GM23338 (cell line): ENCODE measurements around the gene SLC12A7. TPM values are rescaled to one million over a fixed set of nuclear protein-coding genes. Genes with fewer than 3 reads are reported as not detected.

ENCODE experiments used
- ATAC-seq: fragments of 200-7000 bp; cut with Tn5 transposase; 3 replicates; pipeline ENCODE4 v1.9.1; 2020
- DNase-seq: peaks from one replicate; pipeline ENCODE4 v3.0.0-alpha.2; 2015; ENCODE audit warnings: low spot score
- H2AFZ ChIP-seq: fragments of 200-600 bp; sonication (generic); 2 replicates; pipeline ENCODE4 v1.8.0; 2016; ENCODE audit warnings: antibody characterized with exemption, mild to moderate bottlenecking, moderate library complexity
- H3F3A ChIP-seq: fragments of 200-600 bp; sonication (generic); replicated peaks from 2 replicates; pipeline ENCODE4 v1.8.0; 2017; ENCODE audit warnings: antibody characterized with exemption, mixed run types, low read depth
- H3K27ac ChIP-seq: fragments of 200-600 bp; sonication (generic); 2 replicates; pipeline ENCODE4 v1.6.1; 2016; ENCODE audit warnings: low read depth
- H3K27me3 ChIP-seq: fragments of 200-600 bp; sonication (generic); 2 replicates; pipeline ENCODE4 v1.8.0; 2016; ENCODE audit warnings: mild to moderate bottlenecking, mixed run types, moderate library complexity; ENCODE audit not compliant: insufficient read depth
- H3K36me3 ChIP-seq: fragments of 200-600 bp; sonication (generic); 2 replicates; pipeline ENCODE4 v1.8.0; 2016; ENCODE audit warnings: mild to moderate bottlenecking; ENCODE audit not compliant: insufficient read depth
- H3K4me1 ChIP-seq: fragments of 200-600 bp; sonication (generic); 2 replicates; pipeline ENCODE4 v1.8.0; 2016; ENCODE audit warnings: mild to moderate bottlenecking, moderate library complexity; ENCODE audit not compliant: insufficient read depth
- H3K4me2 ChIP-seq: fragments of 200-600 bp; sonication (generic); 2 replicates; pipeline ENCODE4 v1.7.1; 2017; ENCODE audit warnings: mixed run types
- H3K4me3 ChIP-seq: fragments of 200-600 bp; sonication (generic); 2 replicates; pipeline ENCODE4 v1.6.1; 2016; ENCODE audit warnings: mixed run types
- H3K79me2 ChIP-seq: fragments of 200-600 bp; sonication (generic); replicated peaks from 2 replicates; pipeline ENCODE4 v1.8.0; 2017; ENCODE audit warnings: mild to moderate bottlenecking; ENCODE audit not compliant: insufficient read depth
- H3K9me2 ChIP-seq: fragments of 200-600 bp; sonication (generic); 2 replicates; pipeline ENCODE4 v1.8.0; 2017; ENCODE audit not compliant: insufficient read depth
- H4K20me1 ChIP-seq: fragments of 200-600 bp; sonication (generic); replicated peaks from 2 replicates; pipeline ENCODE4 v1.8.0; 2017; ENCODE audit warnings: mild to moderate bottlenecking; ENCODE audit not compliant: insufficient read depth
- H3K27ac Mint-ChIP-seq: 2 replicates; pipeline ENCODE4 v1.8.0; 2020; ENCODE audit warnings: inconsistent platforms, mild to moderate bottlenecking, moderate library complexity, mixed read lengths
- H3K27me3 Mint-ChIP-seq: 3 replicates; pipeline ENCODE4 v1.8.0; 2022; ENCODE audit warnings: low read depth, mild to moderate bottlenecking, moderate library complexity, mixed read lengths, inconsistent platforms; ENCODE audit not compliant: insufficient read depth, poor library complexity
- H3K36me3 Mint-ChIP-seq: 3 replicates; pipeline ENCODE4 v1.8.0; 2021; ENCODE audit warnings: low read depth, mild to moderate bottlenecking, inconsistent platforms, moderate library complexity, mixed read lengths
- H3K4me1 Mint-ChIP-seq: 3 replicates; pipeline ENCODE4 v1.8.0; 2020; ENCODE audit warnings: mild to moderate bottlenecking, inconsistent platforms, mixed read lengths
- H3K4me3 Mint-ChIP-seq: 3 replicates; pipeline ENCODE4 v1.8.0; 2021; ENCODE audit warnings: moderate library complexity, mild to moderate bottlenecking, inconsistent platforms, mixed read lengths
- H3K9me3 Mint-ChIP-seq: 3 replicates; pipeline ENCODE4 v1.8.0; 2020; ENCODE audit warnings: moderate library complexity, mild to moderate bottlenecking, inconsistent platforms, mixed read lengths
- CREB1 ChIP-seq: fragments of 250-450 bp; sonication (Bioruptor Pico); IDR thresholded peaks from 2 replicates; pipeline ENCODE4 v1.5.0; 2020; ENCODE audit warnings: low read depth, mild to moderate bottlenecking, moderate library complexity
- EZH2 ChIP-seq: fragments of 200-600 bp; sonication (generic); IDR thresholded peaks from one replicate; pipeline ENCODE4 v1.8.0; 2017; ENCODE audit warnings: antibody characterized with exemption, mild to moderate bottlenecking, low read depth; ENCODE audit not compliant: unreplicated experiment
- EZH2phosphoT487 ChIP-seq: fragments of 200-600 bp; sonication (generic); IDR thresholded peaks from one replicate; pipeline ENCODE4 v1.8.1; 2018; ENCODE audit warnings: antibody characterized with exemption; ENCODE audit not compliant: unreplicated experiment
- JUNB ChIP-seq: IDR thresholded peaks from one replicate; pipeline ENCODE4 v1.6.1; 2016; ENCODE audit warnings: antibody characterized with exemption; ENCODE audit not compliant: unreplicated experiment
- NANOG ChIP-seq: IDR thresholded peaks from 2 replicates; pipeline ENCODE4 v1.6.1; 2016; ENCODE audit warnings: antibody characterized with exemption, borderline replicate concordance
- POLR2AphosphoS5 ChIP-seq: IDR thresholded peaks from 2 replicates; pipeline ENCODE4 v1.6.1; 2016; ENCODE audit warnings: antibody characterized with exemption, low read depth
- STAT1 ChIP-seq: IDR thresholded peaks from one replicate; pipeline ENCODE4 v1.6.1; 2016; ENCODE audit warnings: antibody characterized with exemption; ENCODE audit not compliant: unreplicated experiment
- ZNF114 ChIP-seq: fragments of 250-450 bp; sonication (Bioruptor Pico); IDR thresholded peaks from 2 replicates; pipeline ENCODE4 v1.5.0; 2020; ENCODE audit warnings: mild to moderate bottlenecking, moderate library complexity
- ZNF331 ChIP-seq: fragments of 250-450 bp; sonication (Bioruptor Pico); IDR thresholded peaks from 2 replicates; pipeline ENCODE4 v1.5.0; 2020; ENCODE audit warnings: low read depth, mild to moderate bottlenecking, moderate library complexity
- polyA plus RNA-seq: library from polyadenylated mRNA; unstranded; fragments of >200 nt; fragmentation: Nextera tagmentation; extraction: Ambion mirVana; gene quantifications from 2 replicates; pipeline ENCODE4 v1.2.1, GENCODE V29; 2016
- total RNA-seq: library from RNA; depleted of rRNA; stranded (reverse); fragments of >200 nt; shearing (Covaris generic); gene quantifications from 2 replicates; pipeline ENCODE4 v1.2.3, GENCODE V29; 2014
- TF ChIP-seq, protein P1 (sequence below): fragments of 250-450 bp; sonication (Bioruptor Pico); IDR thresholded peaks from 2 replicates; pipeline ENCODE4 v1.5.0; 2020; ENCODE audit warnings: mild to moderate bottlenecking, moderate library complexity
- TF ChIP-seq, protein P2 (sequence below), 2 experiments: fragments of 200-600 bp in 1 of 2; sonication (generic) in 1 of 2; conservative IDR thresholded peaks; 2 replicates each; pipeline versions ENCODE4 v1.5.1 to v1.6.1; 2016 to 2017; ENCODE audit warnings: antibody characterized with exemption in 2 of 2, low read depth in 2 of 2, mild to moderate bottlenecking in 2 of 2, moderate library complexity in 1 of 2
- TF ChIP-seq, protein P3 (sequence below): IDR thresholded peaks from 2 replicates; pipeline ENCODE4 v1.6.1; 2016; ENCODE audit warnings: antibody characterized with exemption
- TF ChIP-seq, protein P4 (sequence below): IDR thresholded peaks from one replicate; pipeline ENCODE4 v1.6.1; 2018; ENCODE audit warnings: antibody characterized with exemption; ENCODE audit not compliant: unreplicated experiment

SLC12A7 gene
- total and polyA plus RNA-seq, 2 experiments from 2014 or later = 7.4 to 32.2 TPM

DNA sequence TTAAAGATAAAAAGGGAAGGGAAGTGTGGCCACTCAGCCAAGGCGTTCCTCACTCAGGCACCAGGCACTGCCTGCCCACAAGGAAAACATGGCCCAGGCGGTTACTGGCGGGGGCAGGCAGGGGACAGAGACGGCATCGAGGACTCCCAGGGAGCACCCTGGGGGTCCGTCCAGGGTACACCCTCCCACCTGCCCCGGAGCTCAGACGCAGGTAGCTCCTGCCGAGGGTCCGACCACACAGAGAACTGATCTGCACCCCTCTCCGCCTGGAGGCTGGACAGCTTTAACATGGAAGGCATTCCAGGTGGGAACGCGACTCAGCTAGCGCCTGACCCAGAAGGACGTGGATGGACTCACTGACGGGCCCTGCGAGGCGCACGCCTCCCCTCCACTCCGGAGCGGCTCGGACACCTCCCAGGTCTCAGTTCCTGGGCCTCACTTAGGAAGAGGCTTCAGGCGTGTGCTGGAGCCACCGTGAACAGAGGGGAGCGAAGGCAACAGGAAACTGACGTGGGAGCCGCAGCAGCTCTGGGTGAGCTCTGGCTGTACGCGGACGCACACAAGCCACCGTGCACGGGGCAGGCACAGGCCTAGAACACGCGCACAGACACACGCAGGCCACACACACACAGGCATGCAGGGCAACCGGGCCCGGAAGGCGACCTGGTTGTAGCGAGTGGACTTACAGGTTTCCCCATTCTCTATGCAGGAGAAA, 55.8 kb downstream of the SLC12A7 start:
- Mint-ChIP-seq H3K27ac (no peak overlapping the region), H3K27me3 (peaks cover 8% of the 10 kb centered on the region)

More for the DNA sequence above, 55.8 kb downstream of the SLC12A7 start:
- Histone ChIP-seq H3K27me3 (no peaks in the 10 kb centered on the region), H2AFZ (no peak overlapping the region), H3K79me2 (no peaks in the 10 kb centered on the region), H3K4me3 (no peak overlapping the region), H3K4me2 (no peak overlapping the region), H3K4me1 (no peaks in the 10 kb centered on the region), H4K20me1 (no peaks in the 10 kb centered on the region; the same call in 1 of the 2 replicates), H3K9me2 (no peaks in the 10 kb centered on the region), H3K27ac (no peak overlapping the region), H3K36me3 (no peaks in the 10 kb centered on the region), H3F3A (no peaks in the 10 kb centered on the region)
- ATAC-seq (no peak), DNase-seq (no peak)
- H3K4me3 Mint-ChIP-seq = no peak overlapping the region
- TF ChIP-seq ZNF114 (CRISPR knock-in tag) = no peak
- no peak for TF ChIP-seq CREB1
- TF ChIP-seq, protein P1, sequence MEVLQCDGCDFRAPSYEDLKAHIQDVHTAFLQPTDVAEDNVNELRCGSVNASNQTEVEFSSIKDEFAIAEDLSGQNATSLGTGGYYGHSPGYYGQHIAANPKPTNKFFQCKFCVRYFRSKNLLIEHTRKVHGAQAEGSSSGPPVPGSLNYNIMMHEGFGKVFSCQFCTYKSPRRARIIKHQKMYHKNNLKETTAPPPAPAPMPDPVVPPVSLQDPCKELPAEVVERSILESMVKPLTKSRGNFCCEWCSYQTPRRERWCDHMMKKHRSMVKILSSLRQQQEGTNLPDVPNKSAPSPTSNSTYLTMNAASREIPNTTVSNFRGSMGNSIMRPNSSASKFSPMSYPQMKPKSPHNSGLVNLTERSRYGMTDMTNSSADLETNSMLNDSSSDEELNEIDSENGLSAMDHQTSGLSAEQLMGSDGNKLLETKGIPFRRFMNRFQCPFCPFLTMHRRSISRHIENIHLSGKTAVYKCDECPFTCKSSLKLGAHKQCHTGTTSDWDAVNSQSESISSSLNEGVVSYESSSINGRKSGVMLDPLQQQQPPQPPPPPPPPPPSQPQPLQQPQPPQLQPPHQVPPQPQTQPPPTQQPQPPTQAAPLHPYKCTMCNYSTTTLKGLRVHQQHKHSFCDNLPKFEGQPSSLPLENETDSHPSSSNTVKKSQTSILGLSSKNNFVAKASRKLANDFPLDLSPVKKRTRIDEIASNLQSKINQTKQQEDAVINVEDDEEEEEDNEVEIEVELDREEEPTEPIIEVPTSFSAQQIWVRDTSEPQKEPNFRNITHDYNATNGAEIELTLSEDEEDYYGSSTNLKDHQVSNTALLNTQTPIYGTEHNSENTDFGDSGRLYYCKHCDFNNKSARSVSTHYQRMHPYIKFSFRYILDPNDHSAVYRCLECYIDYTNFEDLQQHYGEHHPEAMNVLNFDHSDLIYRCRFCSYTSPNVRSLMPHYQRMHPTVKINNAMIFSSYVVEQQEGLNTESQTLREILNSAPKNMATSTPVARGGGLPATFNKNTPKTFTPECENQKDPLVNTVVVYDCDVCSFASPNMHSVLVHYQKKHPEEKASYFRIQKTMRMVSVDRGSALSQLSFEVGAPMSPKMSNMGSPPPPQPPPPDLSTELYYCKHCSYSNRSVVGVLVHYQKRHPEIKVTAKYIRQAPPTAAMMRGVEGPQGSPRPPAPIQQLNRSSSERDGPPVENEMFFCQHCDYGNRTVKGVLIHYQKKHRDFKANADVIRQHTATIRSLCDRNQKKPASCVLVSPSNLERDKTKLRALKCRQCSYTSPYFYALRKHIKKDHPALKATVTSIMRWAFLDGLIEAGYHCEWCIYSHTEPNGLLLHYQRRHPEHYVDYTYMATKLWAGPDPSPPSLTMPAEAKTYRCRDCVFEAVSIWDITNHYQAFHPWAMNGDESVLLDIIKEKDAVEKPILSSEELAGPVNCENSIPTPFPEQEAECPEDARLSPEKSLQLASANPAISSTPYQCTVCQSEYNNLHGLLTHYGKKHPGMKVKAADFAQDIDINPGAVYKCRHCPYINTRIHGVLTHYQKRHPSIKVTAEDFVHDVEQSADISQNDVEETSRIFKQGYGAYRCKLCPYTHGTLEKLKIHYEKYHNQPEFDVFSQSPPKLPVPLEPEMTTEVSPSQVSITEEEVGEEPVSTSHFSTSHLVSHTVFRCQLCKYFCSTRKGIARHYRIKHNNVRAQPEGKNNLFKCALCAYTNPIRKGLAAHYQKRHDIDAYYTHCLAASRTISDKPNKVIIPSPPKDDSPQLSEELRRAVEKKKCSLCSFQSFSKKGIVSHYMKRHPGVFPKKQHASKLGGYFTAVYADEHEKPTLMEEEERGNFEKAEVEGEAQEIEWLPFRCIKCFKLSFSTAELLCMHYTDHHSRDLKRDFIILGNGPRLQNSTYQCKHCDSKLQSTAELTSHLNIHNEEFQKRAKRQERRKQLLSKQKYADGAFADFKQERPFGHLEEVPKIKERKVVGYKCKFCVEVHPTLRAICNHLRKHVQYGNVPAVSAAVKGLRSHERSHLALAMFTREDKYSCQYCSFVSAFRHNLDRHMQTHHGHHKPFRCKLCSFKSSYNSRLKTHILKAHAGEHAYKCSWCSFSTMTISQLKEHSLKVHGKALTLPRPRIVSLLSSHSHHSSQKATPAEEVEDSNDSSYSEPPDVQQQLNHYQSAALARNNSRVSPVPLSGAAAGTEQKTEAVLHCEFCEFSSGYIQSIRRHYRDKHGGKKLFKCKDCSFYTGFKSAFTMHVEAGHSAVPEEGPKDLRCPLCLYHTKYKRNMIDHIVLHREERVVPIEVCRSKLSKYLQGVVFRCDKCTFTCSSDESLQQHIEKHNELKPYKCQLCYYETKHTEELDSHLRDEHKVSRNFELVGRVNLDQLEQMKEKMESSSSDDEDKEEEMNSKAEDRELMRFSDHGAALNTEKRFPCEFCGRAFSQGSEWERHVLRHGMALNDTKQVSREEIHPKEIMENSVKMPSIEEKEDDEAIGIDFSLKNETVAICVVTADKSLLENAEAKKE = no peak
- TF ChIP-seq, protein P2, sequence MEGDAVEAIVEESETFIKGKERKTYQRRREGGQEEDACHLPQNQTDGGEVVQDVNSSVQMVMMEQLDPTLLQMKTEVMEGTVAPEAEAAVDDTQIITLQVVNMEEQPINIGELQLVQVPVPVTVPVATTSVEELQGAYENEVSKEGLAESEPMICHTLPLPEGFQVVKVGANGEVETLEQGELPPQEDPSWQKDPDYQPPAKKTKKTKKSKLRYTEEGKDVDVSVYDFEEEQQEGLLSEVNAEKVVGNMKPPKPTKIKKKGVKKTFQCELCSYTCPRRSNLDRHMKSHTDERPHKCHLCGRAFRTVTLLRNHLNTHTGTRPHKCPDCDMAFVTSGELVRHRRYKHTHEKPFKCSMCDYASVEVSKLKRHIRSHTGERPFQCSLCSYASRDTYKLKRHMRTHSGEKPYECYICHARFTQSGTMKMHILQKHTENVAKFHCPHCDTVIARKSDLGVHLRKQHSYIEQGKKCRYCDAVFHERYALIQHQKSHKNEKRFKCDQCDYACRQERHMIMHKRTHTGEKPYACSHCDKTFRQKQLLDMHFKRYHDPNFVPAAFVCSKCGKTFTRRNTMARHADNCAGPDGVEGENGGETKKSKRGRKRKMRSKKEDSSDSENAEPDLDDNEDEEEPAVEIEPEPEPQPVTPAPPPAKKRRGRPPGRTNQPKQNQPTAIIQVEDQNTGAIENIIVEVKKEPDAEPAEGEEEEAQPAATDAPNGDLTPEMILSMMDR (conservative IDR thresholded peaks at IDR 0.05; ENCODE audit: low read depth in 2 of 2) = no peak
- no peak for TF ChIP-seq EZH2phosphoT487
- TF ChIP-seq STAT1 = no peak
- TF ChIP-seq ZNF331 (CRISPR knock-in tag) = no peak
- TF ChIP-seq JUNB = no peak
- no peak for TF ChIP-seq POLR2AphosphoS5
- TF ChIP-seq, protein P3, sequence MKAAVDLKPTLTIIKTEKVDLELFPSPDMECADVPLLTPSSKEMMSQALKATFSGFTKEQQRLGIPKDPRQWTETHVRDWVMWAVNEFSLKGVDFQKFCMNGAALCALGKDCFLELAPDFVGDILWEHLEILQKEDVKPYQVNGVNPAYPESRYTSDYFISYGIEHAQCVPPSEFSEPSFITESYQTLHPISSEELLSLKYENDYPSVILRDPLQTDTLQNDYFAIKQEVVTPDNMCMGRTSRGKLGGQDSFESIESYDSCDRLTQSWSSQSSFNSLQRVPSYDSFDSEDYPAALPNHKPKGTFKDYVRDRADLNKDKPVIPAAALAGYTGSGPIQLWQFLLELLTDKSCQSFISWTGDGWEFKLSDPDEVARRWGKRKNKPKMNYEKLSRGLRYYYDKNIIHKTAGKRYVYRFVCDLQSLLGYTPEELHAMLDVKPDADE = no peak
- TF ChIP-seq NANOG = no peak
- TF ChIP-seq, protein P4, sequence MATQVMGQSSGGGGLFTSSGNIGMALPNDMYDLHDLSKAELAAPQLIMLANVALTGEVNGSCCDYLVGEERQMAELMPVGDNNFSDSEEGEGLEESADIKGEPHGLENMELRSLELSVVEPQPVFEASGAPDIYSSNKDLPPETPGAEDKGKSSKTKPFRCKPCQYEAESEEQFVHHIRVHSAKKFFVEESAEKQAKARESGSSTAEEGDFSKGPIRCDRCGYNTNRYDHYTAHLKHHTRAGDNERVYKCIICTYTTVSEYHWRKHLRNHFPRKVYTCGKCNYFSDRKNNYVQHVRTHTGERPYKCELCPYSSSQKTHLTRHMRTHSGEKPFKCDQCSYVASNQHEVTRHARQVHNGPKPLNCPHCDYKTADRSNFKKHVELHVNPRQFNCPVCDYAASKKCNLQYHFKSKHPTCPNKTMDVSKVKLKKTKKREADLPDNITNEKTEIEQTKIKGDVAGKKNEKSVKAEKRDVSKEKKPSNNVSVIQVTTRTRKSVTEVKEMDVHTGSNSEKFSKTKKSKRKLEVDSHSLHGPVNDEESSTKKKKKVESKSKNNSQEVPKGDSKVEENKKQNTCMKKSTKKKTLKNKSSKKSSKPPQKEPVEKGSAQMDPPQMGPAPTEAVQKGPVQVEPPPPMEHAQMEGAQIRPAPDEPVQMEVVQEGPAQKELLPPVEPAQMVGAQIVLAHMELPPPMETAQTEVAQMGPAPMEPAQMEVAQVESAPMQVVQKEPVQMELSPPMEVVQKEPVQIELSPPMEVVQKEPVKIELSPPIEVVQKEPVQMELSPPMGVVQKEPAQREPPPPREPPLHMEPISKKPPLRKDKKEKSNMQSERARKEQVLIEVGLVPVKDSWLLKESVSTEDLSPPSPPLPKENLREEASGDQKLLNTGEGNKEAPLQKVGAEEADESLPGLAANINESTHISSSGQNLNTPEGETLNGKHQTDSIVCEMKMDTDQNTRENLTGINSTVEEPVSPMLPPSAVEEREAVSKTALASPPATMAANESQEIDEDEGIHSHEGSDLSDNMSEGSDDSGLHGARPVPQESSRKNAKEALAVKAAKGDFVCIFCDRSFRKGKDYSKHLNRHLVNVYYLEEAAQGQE = no peak
- TF ChIP-seq EZH2 = no peak
- no peaks in the 10 kb centered on the region; the same call in 2 of the 3 replicates for H3K9me3 Mint-ChIP-seq
- H3K36me3 Mint-ChIP-seq = peaks cover 20% of the 10 kb centered on the region
- no peaks in the 10 kb centered on the region for H3K4me1 Mint-ChIP-seq
